ENCODE results near the gene PAX8.

DNA sequence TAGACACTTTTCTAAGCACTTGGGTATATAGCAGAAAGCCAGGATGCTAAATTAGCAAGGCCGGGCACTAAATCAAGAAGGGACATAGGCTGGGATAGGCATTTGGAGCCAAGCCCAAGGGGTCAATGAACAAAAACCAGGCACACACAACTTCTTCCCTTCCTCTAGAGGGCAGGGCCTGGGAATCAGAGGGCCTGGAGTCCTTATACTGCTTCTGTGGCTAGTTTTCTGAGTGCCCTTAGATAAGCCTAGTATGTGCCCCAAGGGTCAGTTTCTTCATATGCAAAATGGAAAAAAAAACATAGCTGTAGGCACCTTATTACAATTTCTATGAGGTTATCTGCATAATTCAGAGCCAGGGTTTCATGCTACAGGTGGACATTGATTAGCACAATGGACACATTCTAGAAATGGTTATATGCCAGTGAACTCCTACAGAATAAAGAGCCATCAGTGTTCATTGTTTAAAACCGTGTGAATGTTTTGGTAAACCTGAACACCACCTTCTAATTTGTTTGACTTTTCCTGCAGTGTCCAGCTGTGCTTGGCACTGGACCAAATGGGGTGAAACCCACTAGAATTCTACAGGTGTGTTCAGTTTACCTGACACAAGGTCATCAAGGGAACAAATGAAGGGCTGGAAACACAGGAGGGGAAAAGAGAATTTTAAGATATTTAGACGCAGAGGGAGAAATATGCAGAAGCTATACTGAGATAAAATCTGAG lies 49.6 kb downstream of the PAX8 start:
- no peak for TF ChIP-seq EP300 (IDR thresholded peaks at IDR 0.05)
- TF ChIP-seq POLR2AphosphoS5 (IDR thresholded peaks at IDR 0.05) = no peak
- TF ChIP-seq, protein P1, sequence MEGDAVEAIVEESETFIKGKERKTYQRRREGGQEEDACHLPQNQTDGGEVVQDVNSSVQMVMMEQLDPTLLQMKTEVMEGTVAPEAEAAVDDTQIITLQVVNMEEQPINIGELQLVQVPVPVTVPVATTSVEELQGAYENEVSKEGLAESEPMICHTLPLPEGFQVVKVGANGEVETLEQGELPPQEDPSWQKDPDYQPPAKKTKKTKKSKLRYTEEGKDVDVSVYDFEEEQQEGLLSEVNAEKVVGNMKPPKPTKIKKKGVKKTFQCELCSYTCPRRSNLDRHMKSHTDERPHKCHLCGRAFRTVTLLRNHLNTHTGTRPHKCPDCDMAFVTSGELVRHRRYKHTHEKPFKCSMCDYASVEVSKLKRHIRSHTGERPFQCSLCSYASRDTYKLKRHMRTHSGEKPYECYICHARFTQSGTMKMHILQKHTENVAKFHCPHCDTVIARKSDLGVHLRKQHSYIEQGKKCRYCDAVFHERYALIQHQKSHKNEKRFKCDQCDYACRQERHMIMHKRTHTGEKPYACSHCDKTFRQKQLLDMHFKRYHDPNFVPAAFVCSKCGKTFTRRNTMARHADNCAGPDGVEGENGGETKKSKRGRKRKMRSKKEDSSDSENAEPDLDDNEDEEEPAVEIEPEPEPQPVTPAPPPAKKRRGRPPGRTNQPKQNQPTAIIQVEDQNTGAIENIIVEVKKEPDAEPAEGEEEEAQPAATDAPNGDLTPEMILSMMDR (IDR thresholded peaks at IDR 0.05) = no peak
- no peak for TF ChIP-seq POLR2A (IDR thresholded peaks at IDR 0.05)

Measured in gastroesophageal sphincter (tissue), 3 donors.